Calu3 (cell line): ENCODE results near the gene ALDH1L1. TPM values are rescaled to one million over a fixed set of nuclear protein-coding genes. Genes with fewer than 3 reads are reported as not detected.

Experiments used
- BruUV-seq: library from RNA; stranded (reverse); fragments of 400-500 nt; replicated peaks from 2 replicates; lab custom pipeline; 2021; lab: Mats Ljungman, UMichigan
- CTCF ChIA-PET: fragments of 300-600 bp; sonication (Branson Sonifier 250); formaldehyde crosslinking; loops from one replicate; lab custom pipeline; 2022; ENCODE audit warnings: antibody characterized with exemption; lab: Charles Lee
- DNase-seq: peaks from one replicate; pipeline ENCODE4 v3.0.0; 2022
- H3K27ac Mint-ChIP-seq: one replicate; pipeline ENCODE4 v1.8.0; 2022; ENCODE audit warnings: mixed read lengths; ENCODE audit not compliant: unreplicated experiment
- H3K27me3 Mint-ChIP-seq: one replicate; pipeline ENCODE4 v1.8.0; 2022; ENCODE audit warnings: mixed read lengths; ENCODE audit not compliant: unreplicated experiment
- H3K36me3 Mint-ChIP-seq: one replicate; pipeline ENCODE4 v1.8.0; 2022; ENCODE audit warnings: mild to moderate bottlenecking, moderate library complexity, mixed read lengths; ENCODE audit not compliant: insufficient read depth, unreplicated experiment
- H3K4me1 Mint-ChIP-seq: one replicate; pipeline ENCODE4 v1.8.0; 2022; ENCODE audit warnings: mild to moderate bottlenecking, low read depth, mixed read lengths; ENCODE audit not compliant: unreplicated experiment
- H3K4me3 Mint-ChIP-seq: one replicate; pipeline ENCODE4 v1.8.0; 2022; ENCODE audit warnings: mild to moderate bottlenecking, low read depth, moderate library complexity, mixed read lengths; ENCODE audit not compliant: unreplicated experiment
- H3K9me3 Mint-ChIP-seq: one replicate; pipeline ENCODE4 v1.8.0; 2022; ENCODE audit warnings: low read depth, mixed read lengths; ENCODE audit not compliant: unreplicated experiment
- CTCF ChIP-seq: fragments of 200-600 bp; IDR thresholded peaks from one replicate; pipeline ENCODE4 v1.8.0; 2022; ENCODE audit warnings: antibody characterized with exemption; ENCODE audit not compliant: unreplicated experiment
- intact Hi-C: fragments of 100-400 bp; cut with micrococcal nuclease; formaldehyde crosslinking; loops from one replicate; pipeline ENCODE4 v1.10.0; 2022; ENCODE audit not compliant: unreplicated experiment
- total RNA-seq: library from RNA; stranded (reverse); gene quantifications from 2 replicates; pipeline ENCODE4 v1.2.3, GENCODE V29; 2022

ALDH1L1 gene
- total RNA-seq, 1 experiment from 2014 or later = 4.4 TPM

- no TSS peak for BruUV-seq
- H3K27me3 Mint-ChIP-seq = peaks cover 19% of the 10 kb centered on the region
These were observed 19.9 kb downstream of the ALDH1L1 start for GRCh38 chr3:126160243-126161210.

GRCh38 chr3:126159476-126159875 lies 20.9 kb downstream of the ALDH1L1 start:
- Mint-ChIP-seq H3K27ac (no peak overlapping the region), H3K9me3 (no peaks in the 10 kb centered on the region), H3K27me3 (peaks cover 19% of the 10 kb centered on the region), H3K4me3 (no peak overlapping the region), H3K36me3 (no peaks in the 10 kb centered on the region), H3K4me1 (no peaks in the 10 kb centered on the region)
- no peak for DNase-seq
- CTCF ChIA-PET = interaction anchor here (1.3 to 1.5 kb wide), 2 partner anchors 10 to 26 kb away, joined by 3 read pairs; no protein-coding TSS in a partner anchor
- no peak for TF ChIP-seq CTCF
- BruUV-seq = no TSS peak
- intact Hi-C loops = no loop called here

More at GRCh38 chr3:126160243-126161210, 19.9 kb downstream of the ALDH1L1 start:
- no peak overlapping the region for H3K4me3 Mint-ChIP-seq
- H3K27ac Mint-ChIP-seq = no peak overlapping the region
- peaks cover 2% of the 10 kb centered on the region for H3K4me1 Mint-ChIP-seq
- CTCF ChIA-PET = interaction anchor here (0.6 to 1.5 kb wide), 3 partner anchors 10 to 27 kb away, joined by 3 to 4 read pairs (median 3); no protein-coding TSS in a partner anchor
- DNase-seq = no peak
- no peaks in the 10 kb centered on the region for H3K36me3 Mint-ChIP-seq
- no peak for TF ChIP-seq CTCF
- intact Hi-C loops = no loop called here
- H3K9me3 Mint-ChIP-seq = no peaks in the 10 kb centered on the region

GRCh38 chr3:126158912-126159454 lies 21.4 kb downstream of the ALDH1L1 start:
- Mint-ChIP-seq H3K27ac (no peak overlapping the region), H3K4me3 (no peak overlapping the region), H3K27me3 (peaks cover 19% of the 10 kb centered on the region), H3K36me3 (no peaks in the 10 kb centered on the region), H3K4me1 (no peaks in the 10 kb centered on the region), H3K9me3 (no peaks in the 10 kb centered on the region)
- CTCF ChIA-PET = interaction anchor here (1.5 kb wide), 1 partner anchor 25 kb away, joined by 3 read pairs; no protein-coding TSS in a partner anchor
- intact Hi-C loops = no loop called here
- DNase-seq = no peak
- BruUV-seq = no TSS peak
- no peak for TF ChIP-seq CTCF

- no peaks in the 10 kb centered on the region for H3K4me1 Mint-ChIP-seq
- peak; percentile 9 for TF ChIP-seq CTCF
- intact Hi-C loops = no loop called here
- no peak overlapping the region for H3K4me3 Mint-ChIP-seq
- H3K27ac Mint-ChIP-seq = no peak overlapping the region
- peaks cover 16% of the 10 kb centered on the region for H3K27me3 Mint-ChIP-seq
- no peaks in the 10 kb centered on the region for H3K36me3 Mint-ChIP-seq
- BruUV-seq = no TSS peak
- DNase-seq = no peak
- H3K9me3 Mint-ChIP-seq = no peaks in the 10 kb centered on the region
- CTCF ChIA-PET = no interaction called here
These were observed 22.1 kb downstream of the ALDH1L1 start for GRCh38 chr3:126158016-126158911.
